SK-N-SH treated with all-trans-retinoic acid at 6 μM for 48 hours (cell line): Measurements from ENCODE around the gene PASK.

Experiments used
- ATAC-seq: fragments of 200-7000 bp; cut with Tn5 transposase; 3 replicates; pipeline ENCODE4 v1.9.1; 2020; ENCODE audit warnings: mild to moderate bottlenecking, moderate library complexity
- ARNTL ChIP-seq: fragments of 450-650 bp; formaldehyde crosslinking; IDR thresholded peaks from 2 replicates; pipeline ENCODE4 v1.5.0; 2020; ENCODE audit warnings: low read depth, mild to moderate bottlenecking, moderate library complexity, borderline replicate concordance
- CSDC2 ChIP-seq: fragments of 250-450 bp; sonication (Bioruptor Pico); IDR thresholded peaks from 2 replicates; pipeline ENCODE4 v1.5.0; 2020; ENCODE audit warnings: mild to moderate bottlenecking, moderate library complexity
- ESRRG ChIP-seq: fragments of 250-450 bp; sonication (Bioruptor Pico); IDR thresholded peaks from 2 replicates; pipeline ENCODE4 v1.6.1; 2021; ENCODE audit warnings: mild to moderate bottlenecking
- GLIS3 ChIP-seq: fragments of 250-450 bp; sonication (Bioruptor Pico); IDR thresholded peaks from 2 replicates; pipeline ENCODE4 v1.5.0; 2020; ENCODE audit warnings: mild to moderate bottlenecking, moderate library complexity
- PPARA ChIP-seq: fragments of 250-450 bp; sonication (Bioruptor Pico); IDR thresholded peaks from 2 replicates; pipeline ENCODE4 v1.5.0; 2020; ENCODE audit warnings: mild to moderate bottlenecking, borderline replicate concordance
- SNAI2 ChIP-seq: fragments of 250-450 bp; sonication (Bioruptor Pico); IDR thresholded peaks from 2 replicates; pipeline ENCODE4 v1.5.0; 2020; ENCODE audit warnings: mild to moderate bottlenecking, moderate library complexity
- TOX ChIP-seq: fragments of 250-450 bp; sonication (Bioruptor Pico); IDR thresholded peaks from 2 replicates; pipeline ENCODE4 v1.8.0; 2021; ENCODE audit warnings: mild to moderate bottlenecking, moderate library complexity, borderline replicate concordance
- ZC3H10 ChIP-seq: fragments of 250-450 bp; sonication (Bioruptor Pico); IDR thresholded peaks from 2 replicates; pipeline ENCODE4 v1.5.1; 2021; ENCODE audit warnings: mild to moderate bottlenecking, moderate library complexity
- ZFP30 ChIP-seq: fragments of 450-650 bp; formaldehyde crosslinking; IDR thresholded peaks from 2 replicates; pipeline ENCODE4 v1.5.0; 2022; ENCODE audit warnings: mild to moderate bottlenecking, moderate library complexity
- ZNF565 ChIP-seq: fragments of 450-650 bp; formaldehyde crosslinking; conservative IDR thresholded peaks from 2 replicates; pipeline ENCODE4 v1.5.0; 2020; ENCODE audit warnings: low read depth, mild to moderate bottlenecking, moderate library complexity
- ZNF70 ChIP-seq: fragments of 450-650 bp; formaldehyde crosslinking; IDR thresholded peaks from 2 replicates; pipeline ENCODE4 v1.5.0; 2020; ENCODE audit warnings: mild to moderate bottlenecking, moderate library complexity
- TF ChIP-seq, protein P1 (sequence below): fragments of 250-450 bp; sonication (Bioruptor Pico); IDR thresholded peaks from 2 replicates; pipeline ENCODE4 v1.8.0; 2020; ENCODE audit warnings: mild to moderate bottlenecking, moderate library complexity, borderline replicate concordance
- TF ChIP-seq, protein P2 (sequence below): fragments of 250-450 bp; sonication (Bioruptor Pico); IDR thresholded peaks from 2 replicates; pipeline ENCODE4 v1.5.1; 2020; ENCODE audit warnings: low read depth, mild to moderate bottlenecking, moderate library complexity
- TF ChIP-seq, protein P3 (sequence below): fragments of 250-450 bp; sonication (Bioruptor Pico); IDR thresholded peaks from 2 replicates; pipeline ENCODE4 v1.8.0; 2021; ENCODE audit warnings: low read depth, mild to moderate bottlenecking, moderate library complexity, borderline replicate concordance

PASK gene

DNA sequence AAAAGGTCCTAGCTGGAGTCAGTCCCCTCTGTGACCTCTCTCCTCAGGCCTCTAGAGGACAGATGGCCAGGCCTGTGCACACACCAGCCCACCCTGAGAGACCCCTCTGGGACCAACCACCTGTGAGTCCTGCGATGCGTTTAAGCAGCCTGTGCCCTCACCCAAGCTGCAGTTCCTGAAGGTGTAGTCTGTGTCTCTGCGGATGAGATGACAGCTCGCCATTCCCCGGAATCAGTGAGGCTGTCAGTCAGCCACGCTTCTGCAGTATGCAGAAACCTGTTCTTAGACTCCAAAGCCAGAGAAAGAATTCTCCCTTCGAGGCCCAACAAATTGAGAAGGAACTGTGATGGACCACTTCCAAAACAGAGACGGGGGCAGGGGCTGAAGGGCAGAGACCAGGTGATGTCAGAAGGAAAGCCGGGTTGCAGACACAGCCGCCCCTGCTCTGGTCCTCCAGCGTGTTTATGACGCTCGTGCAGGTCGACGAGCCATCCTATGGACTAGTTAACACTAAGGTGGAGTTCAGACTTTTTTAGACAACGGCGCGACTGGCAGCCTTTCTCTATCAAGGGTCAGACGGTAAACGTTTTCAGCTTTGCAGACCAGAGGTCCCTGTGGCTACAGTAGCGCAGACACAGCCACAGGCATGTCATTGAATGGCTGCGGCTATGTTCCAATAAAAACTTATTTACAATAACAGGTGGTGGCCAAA lies 57.4 kb downstream of the PASK start:
- TF ChIP-seq ZNF565 (CRISPR knock-in tag) (no peak), PPARA (CRISPR knock-in tag) (no peak)
- TF ChIP-seq, protein P1, sequence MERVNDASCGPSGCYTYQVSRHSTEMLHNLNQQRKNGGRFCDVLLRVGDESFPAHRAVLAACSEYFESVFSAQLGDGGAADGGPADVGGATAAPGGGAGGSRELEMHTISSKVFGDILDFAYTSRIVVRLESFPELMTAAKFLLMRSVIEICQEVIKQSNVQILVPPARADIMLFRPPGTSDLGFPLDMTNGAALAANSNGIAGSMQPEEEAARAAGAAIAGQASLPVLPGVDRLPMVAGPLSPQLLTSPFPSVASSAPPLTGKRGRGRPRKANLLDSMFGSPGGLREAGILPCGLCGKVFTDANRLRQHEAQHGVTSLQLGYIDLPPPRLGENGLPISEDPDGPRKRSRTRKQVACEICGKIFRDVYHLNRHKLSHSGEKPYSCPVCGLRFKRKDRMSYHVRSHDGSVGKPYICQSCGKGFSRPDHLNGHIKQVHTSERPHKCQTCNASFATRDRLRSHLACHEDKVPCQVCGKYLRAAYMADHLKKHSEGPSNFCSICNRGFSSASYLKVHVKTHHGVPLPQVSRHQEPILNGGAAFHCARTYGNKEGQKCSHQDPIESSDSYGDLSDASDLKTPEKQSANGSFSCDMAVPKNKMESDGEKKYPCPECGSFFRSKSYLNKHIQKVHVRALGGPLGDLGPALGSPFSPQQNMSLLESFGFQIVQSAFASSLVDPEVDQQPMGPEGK: no peak
- no peak; the same call in 2 of the 3 replicates for ATAC-seq

DNA sequence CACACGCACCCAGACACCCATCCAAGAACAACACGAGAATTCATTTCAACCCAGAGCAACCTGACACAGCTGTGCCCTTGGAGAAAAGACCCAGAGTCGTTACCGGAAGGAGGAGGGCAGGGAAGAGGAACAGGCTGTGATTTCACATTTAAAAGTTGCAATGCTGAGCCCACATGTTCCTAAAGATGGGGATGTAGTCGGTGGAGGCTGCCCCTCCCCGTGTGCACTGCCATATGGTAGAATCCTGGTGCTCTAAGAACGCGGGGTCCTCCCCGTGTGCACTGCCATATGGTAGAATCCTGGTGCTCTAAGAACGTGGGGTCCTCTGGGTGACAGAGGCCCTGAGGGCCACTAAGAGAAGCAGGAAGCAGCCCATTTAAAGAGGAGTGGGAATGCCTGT lies 58.1 kb downstream of the PASK start:
- TF ChIP-seq ZC3H10 (no peak), GLIS3 (no peak), ZNF70 (no peak)
- TF ChIP-seq, protein P2, sequence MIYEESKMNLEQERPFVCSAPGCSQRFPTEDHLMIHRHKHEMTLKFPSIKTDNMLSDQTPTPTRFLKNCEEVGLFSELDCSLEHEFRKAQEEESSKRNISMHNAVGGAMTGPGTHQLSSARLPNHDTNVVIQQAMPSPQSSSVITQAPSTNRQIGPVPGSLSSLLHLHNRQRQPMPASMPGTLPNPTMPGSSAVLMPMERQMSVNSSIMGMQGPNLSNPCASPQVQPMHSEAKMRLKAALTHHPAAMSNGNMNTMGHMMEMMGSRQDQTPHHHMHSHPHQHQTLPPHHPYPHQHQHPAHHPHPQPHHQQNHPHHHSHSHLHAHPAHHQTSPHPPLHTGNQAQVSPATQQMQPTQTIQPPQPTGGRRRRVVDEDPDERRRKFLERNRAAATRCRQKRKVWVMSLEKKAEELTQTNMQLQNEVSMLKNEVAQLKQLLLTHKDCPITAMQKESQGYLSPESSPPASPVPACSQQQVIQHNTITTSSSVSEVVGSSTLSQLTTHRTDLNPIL (CRISPR knock-in tag): no peak
- TF ChIP-seq, protein P3, sequence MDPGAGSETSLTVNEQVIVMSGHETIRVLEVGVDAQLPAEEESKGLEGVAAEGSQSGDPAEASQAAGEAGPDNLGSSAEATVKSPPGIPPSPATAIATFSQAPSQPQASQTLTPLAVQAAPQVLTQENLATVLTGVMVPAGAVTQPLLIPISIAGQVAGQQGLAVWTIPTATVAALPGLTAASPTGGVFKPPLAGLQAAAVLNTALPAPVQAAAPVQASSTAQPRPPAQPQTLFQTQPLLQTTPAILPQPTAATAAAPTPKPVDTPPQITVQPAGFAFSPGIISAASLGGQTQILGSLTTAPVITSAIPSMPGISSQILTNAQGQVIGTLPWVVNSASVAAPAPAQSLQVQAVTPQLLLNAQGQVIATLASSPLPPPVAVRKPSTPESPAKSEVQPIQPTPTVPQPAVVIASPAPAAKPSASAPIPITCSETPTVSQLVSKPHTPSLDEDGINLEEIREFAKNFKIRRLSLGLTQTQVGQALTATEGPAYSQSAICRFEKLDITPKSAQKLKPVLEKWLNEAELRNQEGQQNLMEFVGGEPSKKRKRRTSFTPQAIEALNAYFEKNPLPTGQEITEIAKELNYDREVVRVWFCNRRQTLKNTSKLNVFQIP (CRISPR knock-in tag): no peak
- ATAC-seq: no peak

DNA sequence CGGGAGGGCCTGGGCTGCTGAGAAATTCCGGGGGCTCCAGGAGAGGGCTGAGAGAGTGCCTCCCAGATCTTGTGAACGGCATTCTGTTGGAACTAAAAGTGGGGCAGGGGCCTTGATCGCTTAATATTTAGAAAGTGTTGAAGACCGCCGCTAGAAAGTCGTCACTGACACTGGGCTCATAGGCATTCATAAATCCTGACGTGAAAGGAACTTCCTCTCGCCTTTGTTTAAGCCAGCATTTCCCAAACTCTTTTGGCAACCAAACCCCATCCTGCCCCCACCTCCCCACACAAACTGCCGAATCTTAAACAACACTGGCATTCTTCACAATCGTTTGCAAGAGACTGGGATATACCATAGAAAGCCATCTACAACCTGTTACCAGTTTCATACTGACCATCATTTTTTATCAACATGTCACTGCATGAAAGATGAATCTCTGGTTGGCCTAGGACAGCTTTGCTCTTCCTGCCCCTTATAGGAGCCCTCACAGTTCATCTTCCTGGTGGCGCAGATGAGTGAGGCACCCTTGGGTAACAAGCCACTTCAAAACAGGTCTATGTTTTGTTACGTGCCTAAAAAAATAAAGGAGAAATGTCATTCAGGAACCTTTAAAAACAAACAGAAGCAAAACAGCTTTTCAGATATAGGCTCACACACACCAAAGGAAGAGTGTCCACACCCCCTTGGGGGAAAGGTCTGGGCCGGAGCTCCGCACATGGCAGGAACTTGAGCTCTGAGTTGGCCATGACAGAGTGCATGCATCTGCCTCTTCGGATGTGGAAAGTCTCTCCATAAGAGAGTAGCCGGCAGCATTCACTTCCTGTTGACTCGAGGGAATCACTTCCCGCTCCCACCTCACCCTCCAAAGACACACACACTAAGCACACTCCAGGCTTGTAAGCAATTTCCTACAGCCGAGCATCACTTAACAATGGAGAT lies 60.2 kb downstream of the PASK start:
- no peak for TF ChIP-seq CSDC2
- no peak for TF ChIP-seq ZFP30 (CRISPR knock-in tag)
- no peak for TF ChIP-seq ARNTL (CRISPR knock-in tag)
- TF ChIP-seq, protein P1: no peak
- TF ChIP-seq ZC3H10: no peak
- TF ChIP-seq, protein P2 (CRISPR knock-in tag): no peak
- TF ChIP-seq SNAI2 (CRISPR knock-in tag): no peak
- ATAC-seq: no peak

DNA sequence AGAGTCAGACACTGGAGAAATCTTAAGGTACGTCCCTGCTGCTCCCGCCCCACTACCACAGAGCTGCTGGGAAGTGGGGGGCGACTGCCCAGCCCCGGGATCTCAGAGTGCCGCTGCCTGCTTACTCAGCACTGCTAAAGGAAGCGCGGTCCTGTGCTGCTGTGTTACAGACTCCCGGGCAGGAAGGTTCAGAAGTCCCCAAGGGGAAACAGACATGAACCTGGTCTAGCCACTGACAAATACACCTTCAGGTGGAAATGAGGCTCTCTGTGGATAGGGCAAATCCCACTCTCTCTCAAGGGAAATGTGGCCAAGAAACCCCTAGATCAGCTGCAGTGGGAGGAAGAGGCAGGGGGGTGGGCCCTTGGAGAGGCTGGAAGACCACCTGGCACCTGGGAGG lies 60.9 kb downstream of the PASK start:
- ATAC-seq: no peak

More for the DNA sequence above, 60.9 kb downstream of the PASK start:
- TF ChIP-seq, protein P3 (CRISPR knock-in tag): no peak
- TF ChIP-seq, protein P1: no peak
- TF ChIP-seq ESRRG: no peak
- TF ChIP-seq TOX: no peak
